HepG2 (cell line): ENCODE results near the gene TREX2. TPM values are rescaled to one million over a fixed set of nuclear protein-coding genes. Genes with fewer than 3 reads are reported as not detected.

ENCODE experiments used
- ATAC-seq: fragments of 200-7000 bp; cut with Tn5 transposase; 3 replicates; pipeline ENCODE4 v1.9.1; 2020; ENCODE audit warnings: mild to moderate bottlenecking, moderate library complexity
- BruUV-seq: library from RNA; stranded (reverse); fragments of 400-500 nt; replicated peaks from 2 replicates; lab custom pipeline; 2021; lab: Mats Ljungman, UMichigan
- CTCF ChIA-PET: fragments of 300-600 bp; formaldehyde crosslinking; extraction: SDS; loops from one replicate; lab custom pipeline; 2021; ENCODE audit warnings: low total read pairs, inconsistent platforms, low intra/inter-chr PET ratio; lab: Yijun Ruan, JAX
- POLR2A ChIA-PET: fragments of 350-600 bp; sonication (Branson Sonifier 250); formaldehyde crosslinking; loops from one replicate; lab custom pipeline; 2020; ENCODE audit warnings: antibody characterized with exemption, inconsistent platforms; lab: Yijun Ruan, JAX
- DNase-seq: peaks from one replicate; pipeline ENCODE4 v3.0.0-alpha.2; 2015; ENCODE audit warnings: low spot score
- FAIRE-seq: peaks from 3 replicates; lab custom pipeline; 2011; peaks lifted over from hg19 to GRCh38; lab: Jason Lieb, UNC
- H2AFZ ChIP-seq: one replicate; pipeline ENCODE4 v1.6.1; 2011; ENCODE audit warnings: low read length, inconsistent platforms
- H3K27ac ChIP-seq: fragments of 300-600 bp; 3 replicates; pipeline ENCODE4 v1.8.0; 2011; ENCODE audit warnings: mixed run types, mild to moderate bottlenecking, mixed read lengths, low read length, inconsistent platforms; ENCODE audit not compliant: insufficient read depth; ENCODE audit errors: extremely low read length
- H3K27me3 ChIP-seq, 2 experiments: fragments of 200-600 bp in 1 of 2; 2 replicates in 1 of 2; 3 replicates in 1 of 2; pipeline versions ENCODE4 v1.6.0 to v1.8.0; 2011; ENCODE audit warnings: low read length in 2 of 2, mild to moderate bottlenecking in 2 of 2, moderate library complexity in 2 of 2, inconsistent platforms in 1 of 2; ENCODE audit not compliant: insufficient read depth in 2 of 2, control insufficient read depth in 1 of 2
- H3K36me3 ChIP-seq, 2 experiments: fragments of 200-600 bp in 1 of 2; replicated peaks in 1 of 2; 2 replicates in 1 of 2; 3 replicates in 1 of 2; pipeline versions ENCODE4 v1.5.1 to v1.8.0; 2011; ENCODE audit warnings: low read length in 2 of 2, inconsistent platforms in 1 of 2; ENCODE audit not compliant: insufficient read depth in 2 of 2, control insufficient read depth in 1 of 2
- H3K4me1 ChIP-seq: 2 replicates; pipeline ENCODE4 v1.5.1; 2012; ENCODE audit warnings: low read length, inconsistent platforms; ENCODE audit not compliant: insufficient read depth
- H3K4me2 ChIP-seq: 2 replicates; pipeline ENCODE4 v1.6.0; 2011; ENCODE audit warnings: low read depth, low read length, inconsistent platforms
- H3K4me3 ChIP-seq, 3 experiments: fragments of 200-600 bp in 1 of 3; sonication (generic), shearing (Covaris generic) in 1 of 3; replicated peaks in 1 of 3; 2 replicates each; pipeline ENCODE4 v1.5.1; 2011 to 2016; ENCODE audit warnings: low read length in 3 of 3, inconsistent platforms in 2 of 3, low read depth in 2 of 3, mild to moderate bottlenecking in 2 of 3, control low read depth in 1 of 3, mixed read lengths in 1 of 3; ENCODE audit not compliant: insufficient read depth in 1 of 3
- H3K79me2 ChIP-seq: one replicate; pipeline ENCODE4 v1.6.1; 2011; ENCODE audit warnings: low read length, inconsistent platforms; ENCODE audit not compliant: insufficient read depth
- H3K9ac ChIP-seq: 2 replicates; pipeline ENCODE4 v1.6.0; 2011; ENCODE audit warnings: mild to moderate bottlenecking, low read depth, low read length, inconsistent platforms; ENCODE audit not compliant: insufficient read depth
- H3K9me3 ChIP-seq: 2 replicates; pipeline ENCODE4 v1.5.1; 2012; ENCODE audit warnings: mild to moderate bottlenecking, low read length
- H4K20me1 ChIP-seq: 2 replicates; pipeline ENCODE4 v1.6.0; 2011; ENCODE audit warnings: inconsistent platforms, mild to moderate bottlenecking, low read length, moderate library complexity; ENCODE audit not compliant: insufficient read depth
- LCORL ChIP-seq, 2 experiments: fragments of 450-650 bp in 1 of 2; sonication (generic) in 1 of 2; formaldehyde crosslinking in 1 of 2; IDR thresholded peaks; 2 replicates each; pipeline versions ENCODE4 v1.5.0 to v1.6.1; 2017 to 2020; ENCODE audit warnings: antibody characterized with exemption in 1 of 2, missing genetic modification reagents in 1 of 2
- ZNF841 ChIP-seq: sonication (generic); formaldehyde crosslinking; IDR thresholded peaks from 2 replicates; pipeline ENCODE4 v1.8.1; 2023; ENCODE audit warnings: missing genetic modification reagents, borderline replicate concordance
- WGBS: methylation state at CpG from one replicate; pipeline ENCODE4 v1.1.6; 2017; ENCODE audit warnings: low lambda C conversion rate; 5-methylcytosine and 5-hydroxymethylcytosine counted together
- in situ Hi-C: cut with HindIII; loops from 2 replicates; pipeline ENCODE4 v1.10.0; 2017; ENCODE audit warnings: low pct_unique_long_range_greater_than_20kb; ENCODE audit not compliant: extremely low pct_ligation_motif_present
- intact Hi-C: fragments of 100-400 bp; cut with micrococcal nuclease; formaldehyde crosslinking; loops from one replicate; pipeline ENCODE4 v1.10.0; 2022; ENCODE audit not compliant: unreplicated experiment
- polyA plus RNA-seq, 8 experiments: library from polyadenylated mRNA; depleted of rRNA in 3 of 8; stranded (reverse) in 7 of 8; unstranded in 1 of 8; fragments of >200 nt; fragmentation: Illumina TruSeq in 4 of 8; extraction: Trizol in 4 of 8; gene quantifications; 2 replicates each; pipeline versions ENCODE4 v1.2.1 to v1.2.3, GENCODE V29; 2011 to 2016; ENCODE audit warnings: low read depth in 4 of 8, missing spikeins in 1 of 8, mixed read lengths in 1 of 8; ENCODE audit not compliant: insufficient read depth in 1 of 8
- total RNA-seq, 5 experiments: library from RNA; depleted of rRNA; stranded (reverse); fragments of >200 nt; fragmentation: Illumina TruSeq; extraction: Trizol; gene quantifications; 2 replicates each; pipeline ENCODE4 v1.2.3, GENCODE V29; 2016; ENCODE audit warnings: low read depth in 1 of 5
- TF ChIP-seq, protein P1 (sequence below): sonication (generic); formaldehyde crosslinking; IDR thresholded peaks from 2 replicates; pipeline ENCODE4 v1.5.1; 2020; ENCODE audit warnings: mild to moderate bottlenecking, missing genetic modification reagents, borderline replicate concordance
- TF ChIP-seq, protein P2 (sequence below): sonication (generic); formaldehyde crosslinking; IDR thresholded peaks from 2 replicates; pipeline ENCODE4 v1.4.0; 2020; ENCODE audit warnings: mild to moderate bottlenecking, low read depth, missing genetic modification reagents

TREX2 gene
- total and polyA plus RNA-seq, 2 of the 13 experiments (the other 11 are each of a cell fraction or from before 2014, with no cell fraction given) = 0.13 to 0.18 TPM

DNA sequence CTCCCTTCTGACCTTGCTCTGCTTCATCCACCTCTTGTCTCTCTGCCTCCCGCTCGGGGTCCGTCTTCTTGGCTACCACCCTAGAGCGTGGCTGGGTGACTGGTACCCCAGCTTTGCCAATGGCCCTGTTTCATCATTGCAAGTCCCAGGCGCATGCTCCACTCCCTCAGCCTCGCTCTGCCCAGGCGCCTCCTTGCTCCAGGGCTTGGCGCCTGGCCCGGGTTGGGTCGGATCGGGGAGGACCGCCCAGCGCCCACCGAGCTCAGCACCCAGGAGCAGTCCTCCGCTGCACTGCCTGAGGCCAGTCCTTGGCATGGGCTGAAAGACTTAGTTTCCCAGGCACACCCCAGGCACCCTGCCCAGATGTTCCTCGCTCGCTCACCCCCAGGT lies 49.5 kb upstream of the TREX2 start:
- FAIRE-seq = no peak
- DNase-seq = no peak
- 0% methylated on average over 4 of the region's 17 CpGs for WGBS
- Histone ChIP-seq H3K27me3 (0 out of 5 replicates have a peak, but pooled peaks cover 1 to 6% of the 10 kb centered on the region in 2 experiments), H4K20me1 (no peaks in the 10 kb centered on the region), H3K79me2 (no peaks in the 10 kb centered on the region), H3K27ac (no peak overlapping the region), H3K9me3 (no peaks in the 10 kb centered on the region), H3K4me3 (peak overlapping the region; percentile 7 to 58 (median 20); a peak in 3 of 6 replicates), H3K9ac (no peak overlapping the region), H3K4me1 (peaks cover 49% of the 10 kb centered on the region), H3K36me3 (no peaks in the 10 kb centered on the region), H2AFZ (no peak overlapping the region), H3K4me2 (peak overlapping the region; percentile 69)
- no TSS peak for BruUV-seq
- ATAC-seq = peak; percentile 10
- in situ Hi-C loops (no loop called here), intact Hi-C loops (no loop called here)
- TF ChIP-seq LCORL (IDR thresholded peaks at IDR 0.05) (no peak), LCORL (CRISPR knock-in tag; IDR thresholded peaks at IDR 0.05) (no peak), ZNF841 (CRISPR knock-in tag) (no peak)
- TF ChIP-seq, protein P1, sequence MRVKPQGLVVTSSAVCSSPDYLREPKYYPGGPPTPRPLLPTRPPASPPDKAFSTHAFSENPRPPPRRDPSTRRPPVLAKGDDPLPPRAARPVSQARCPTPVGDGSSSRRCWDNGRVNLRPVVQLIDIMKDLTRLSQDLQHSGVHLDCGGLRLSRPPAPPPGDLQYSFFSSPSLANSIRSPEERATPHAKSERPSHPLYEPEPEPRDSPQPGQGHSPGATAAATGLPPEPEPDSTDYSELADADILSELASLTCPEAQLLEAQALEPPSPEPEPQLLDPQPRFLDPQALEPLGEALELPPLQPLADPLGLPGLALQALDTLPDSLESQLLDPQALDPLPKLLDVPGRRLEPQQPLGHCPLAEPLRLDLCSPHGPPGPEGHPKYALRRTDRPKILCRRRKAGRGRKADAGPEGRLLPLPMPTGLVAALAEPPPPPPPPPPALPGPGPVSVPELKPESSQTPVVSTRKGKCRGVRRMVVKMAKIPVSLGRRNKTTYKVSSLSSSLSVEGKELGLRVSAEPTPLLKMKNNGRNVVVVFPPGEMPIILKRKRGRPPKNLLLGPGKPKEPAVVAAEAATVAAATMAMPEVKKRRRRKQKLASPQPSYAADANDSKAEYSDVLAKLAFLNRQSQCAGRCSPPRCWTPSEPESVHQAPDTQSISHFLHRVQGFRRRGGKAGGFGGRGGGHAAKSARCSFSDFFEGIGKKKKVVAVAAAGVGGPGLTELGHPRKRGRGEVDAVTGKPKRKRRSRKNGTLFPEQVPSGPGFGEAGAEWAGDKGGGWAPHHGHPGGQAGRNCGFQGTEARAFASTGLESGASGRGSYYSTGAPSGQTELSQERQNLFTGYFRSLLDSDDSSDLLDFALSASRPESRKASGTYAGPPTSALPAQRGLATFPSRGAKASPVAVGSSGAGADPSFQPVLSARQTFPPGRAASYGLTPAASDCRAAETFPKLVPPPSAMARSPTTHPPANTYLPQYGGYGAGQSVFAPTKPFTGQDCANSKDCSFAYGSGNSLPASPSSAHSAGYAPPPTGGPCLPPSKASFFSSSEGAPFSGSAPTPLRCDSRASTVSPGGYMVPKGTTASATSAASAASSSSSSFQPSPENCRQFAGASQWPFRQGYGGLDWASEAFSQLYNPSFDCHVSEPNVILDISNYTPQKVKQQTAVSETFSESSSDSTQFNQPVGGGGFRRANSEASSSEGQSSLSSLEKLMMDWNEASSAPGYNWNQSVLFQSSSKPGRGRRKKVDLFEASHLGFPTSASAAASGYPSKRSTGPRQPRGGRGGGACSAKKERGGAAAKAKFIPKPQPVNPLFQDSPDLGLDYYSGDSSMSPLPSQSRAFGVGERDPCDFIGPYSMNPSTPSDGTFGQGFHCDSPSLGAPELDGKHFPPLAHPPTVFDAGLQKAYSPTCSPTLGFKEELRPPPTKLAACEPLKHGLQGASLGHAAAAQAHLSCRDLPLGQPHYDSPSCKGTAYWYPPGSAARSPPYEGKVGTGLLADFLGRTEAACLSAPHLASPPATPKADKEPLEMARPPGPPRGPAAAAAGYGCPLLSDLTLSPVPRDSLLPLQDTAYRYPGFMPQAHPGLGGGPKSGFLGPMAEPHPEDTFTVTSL (CRISPR knock-in tag) = no peak
- TF ChIP-seq, protein P2, sequence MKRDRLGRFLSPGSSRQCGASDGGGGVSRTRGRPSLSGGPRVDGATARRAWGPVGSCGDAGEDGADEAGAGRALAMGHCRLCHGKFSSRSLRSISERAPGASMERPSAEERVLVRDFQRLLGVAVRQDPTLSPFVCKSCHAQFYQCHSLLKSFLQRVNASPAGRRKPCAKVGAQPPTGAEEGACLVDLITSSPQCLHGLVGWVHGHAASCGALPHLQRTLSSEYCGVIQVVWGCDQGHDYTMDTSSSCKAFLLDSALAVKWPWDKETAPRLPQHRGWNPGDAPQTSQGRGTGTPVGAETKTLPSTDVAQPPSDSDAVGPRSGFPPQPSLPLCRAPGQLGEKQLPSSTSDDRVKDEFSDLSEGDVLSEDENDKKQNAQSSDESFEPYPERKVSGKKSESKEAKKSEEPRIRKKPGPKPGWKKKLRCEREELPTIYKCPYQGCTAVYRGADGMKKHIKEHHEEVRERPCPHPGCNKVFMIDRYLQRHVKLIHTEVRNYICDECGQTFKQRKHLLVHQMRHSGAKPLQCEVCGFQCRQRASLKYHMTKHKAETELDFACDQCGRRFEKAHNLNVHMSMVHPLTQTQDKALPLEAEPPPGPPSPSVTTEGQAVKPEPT = no peak
- ChIA-PET POLR2A (no interaction called here), CTCF (interaction anchor here (1.4 to 2.1 kb wide), 2 partner anchors 24 to 35 kb away, joined by 6 to 10 read pairs; no protein-coding TSS in a partner anchor)
